Measurements from ENCODE around the gene STEAP4. TPM values are rescaled to one million over a fixed set of nuclear protein-coding genes. Genes with fewer than 3 reads are reported as not detected.

Gene STEAP4
- total and polyA plus RNA-seq, 12 donors, result 0.33 to 338 (median 200) TPM

DNA sequence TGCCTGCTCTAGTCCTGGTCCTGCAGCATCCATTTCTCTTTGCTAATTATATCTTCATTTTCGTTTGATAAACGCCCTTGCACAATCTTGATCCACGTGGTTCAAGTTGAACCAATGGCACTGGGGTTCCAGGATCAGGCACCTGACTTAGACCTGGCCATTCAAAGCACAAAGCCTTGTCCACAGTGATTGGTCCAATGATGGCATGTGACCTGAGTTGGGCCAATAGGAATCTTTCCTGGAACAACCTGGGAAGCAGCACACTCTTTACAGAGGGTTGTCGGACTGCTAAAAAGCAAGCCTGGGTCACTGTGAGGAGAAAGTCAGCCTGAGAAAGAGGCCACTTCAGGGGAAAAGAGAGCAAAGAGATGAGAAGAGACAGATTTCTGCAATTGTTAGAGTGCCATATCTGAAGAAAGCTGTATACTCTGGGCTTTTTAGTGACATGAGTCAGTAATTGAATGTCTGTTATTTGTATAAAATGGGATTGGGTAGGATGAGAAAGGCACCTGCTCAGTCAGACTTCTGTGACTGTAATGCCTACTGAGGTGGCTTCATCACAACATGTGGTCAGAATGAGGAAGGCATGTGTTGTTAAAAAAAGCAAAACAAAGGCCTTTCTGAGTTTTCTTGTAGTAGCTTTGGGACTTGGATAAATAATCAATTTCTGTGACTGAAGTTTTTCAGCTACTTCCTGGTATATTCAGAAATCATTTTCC, 4.4 kb upstream of the STEAP4 start:
- no peaks in the 10 kb centered on the region for H3K36me3 ChIP-seq (replicated peaks in 1 of 2)
- TF ChIP-seq, protein P1, sequence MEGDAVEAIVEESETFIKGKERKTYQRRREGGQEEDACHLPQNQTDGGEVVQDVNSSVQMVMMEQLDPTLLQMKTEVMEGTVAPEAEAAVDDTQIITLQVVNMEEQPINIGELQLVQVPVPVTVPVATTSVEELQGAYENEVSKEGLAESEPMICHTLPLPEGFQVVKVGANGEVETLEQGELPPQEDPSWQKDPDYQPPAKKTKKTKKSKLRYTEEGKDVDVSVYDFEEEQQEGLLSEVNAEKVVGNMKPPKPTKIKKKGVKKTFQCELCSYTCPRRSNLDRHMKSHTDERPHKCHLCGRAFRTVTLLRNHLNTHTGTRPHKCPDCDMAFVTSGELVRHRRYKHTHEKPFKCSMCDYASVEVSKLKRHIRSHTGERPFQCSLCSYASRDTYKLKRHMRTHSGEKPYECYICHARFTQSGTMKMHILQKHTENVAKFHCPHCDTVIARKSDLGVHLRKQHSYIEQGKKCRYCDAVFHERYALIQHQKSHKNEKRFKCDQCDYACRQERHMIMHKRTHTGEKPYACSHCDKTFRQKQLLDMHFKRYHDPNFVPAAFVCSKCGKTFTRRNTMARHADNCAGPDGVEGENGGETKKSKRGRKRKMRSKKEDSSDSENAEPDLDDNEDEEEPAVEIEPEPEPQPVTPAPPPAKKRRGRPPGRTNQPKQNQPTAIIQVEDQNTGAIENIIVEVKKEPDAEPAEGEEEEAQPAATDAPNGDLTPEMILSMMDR (IDR thresholded peaks at IDR 0.05), result no peak
- no peak for TF ChIP-seq POLR2A (IDR thresholded peaks at IDR 0.05)
- intact Hi-C loops (cut with DNase I), result no loop called here
- H3K27ac ChIP-seq, result peak overlapping the region in 4 of 5 donors; percentile 42 to 71 (median 60)
- no peak for DNase-seq
- no peaks in the 10 kb centered on the region for H3K9me3 ChIP-seq (replicated peaks in 1 of 3)
- no peak overlapping the region for H3K4me3 ChIP-seq
- peaks cover 16 to 19% of the 10 kb centered on the region in 2 donors for H3K4me1 ChIP-seq (replicated peaks in 1 of 2)
- WGBS, 4 donors, result 84 to 96% (median 87%) methylated on average over 4 of the region's 4 CpGs
- no peaks in the 10 kb centered on the region for H3K27me3 ChIP-seq

DNA sequence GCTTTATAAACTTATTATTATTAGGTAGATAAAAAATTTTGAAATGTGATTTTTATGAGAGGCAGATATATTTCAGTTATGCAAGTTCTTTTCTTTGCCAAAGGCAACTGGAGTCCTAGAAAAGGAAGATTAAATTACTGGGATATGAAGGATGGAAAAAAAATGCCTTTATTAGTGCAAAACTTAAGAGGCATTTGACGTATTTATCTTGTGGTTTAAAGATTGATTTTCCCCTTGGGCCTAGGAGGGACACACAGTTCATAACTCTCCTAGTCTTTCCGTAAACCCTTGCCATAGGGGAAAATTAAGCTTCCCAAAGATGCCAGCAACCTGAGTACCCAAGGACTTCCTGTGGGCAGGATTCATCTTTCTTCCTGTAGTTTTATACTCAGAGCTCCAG, 3.1 kb upstream of the STEAP4 start:
- H3K27ac ChIP-seq, result peak overlapping the region in 3 of 5 donors; percentile 23 to 62 (median 36)
- WGBS, 4 donors, result 61 to 83% (median 72%) methylated on average over 2 of the region's 2 CpGs
- no peak for DNase-seq
- H3K4me3 ChIP-seq, result no peak overlapping the region
- no peak for TF ChIP-seq POLR2A (IDR thresholded peaks at IDR 0.05)
- TF ChIP-seq, protein P1 (IDR thresholded peaks at IDR 0.05), result no peak
- H3K27me3 ChIP-seq, result no peaks in the 10 kb centered on the region
- H3K9me3 ChIP-seq (replicated peaks in 1 of 3), result no peaks in the 10 kb centered on the region
- peaks cover 16 to 22% of the 10 kb centered on the region in 2 donors for H3K4me1 ChIP-seq (replicated peaks in 1 of 2)
- no peaks in the 10 kb centered on the region for H3K36me3 ChIP-seq (replicated peaks in 1 of 2)
- intact Hi-C loops (cut with DNase I), result no loop called here

DNA sequence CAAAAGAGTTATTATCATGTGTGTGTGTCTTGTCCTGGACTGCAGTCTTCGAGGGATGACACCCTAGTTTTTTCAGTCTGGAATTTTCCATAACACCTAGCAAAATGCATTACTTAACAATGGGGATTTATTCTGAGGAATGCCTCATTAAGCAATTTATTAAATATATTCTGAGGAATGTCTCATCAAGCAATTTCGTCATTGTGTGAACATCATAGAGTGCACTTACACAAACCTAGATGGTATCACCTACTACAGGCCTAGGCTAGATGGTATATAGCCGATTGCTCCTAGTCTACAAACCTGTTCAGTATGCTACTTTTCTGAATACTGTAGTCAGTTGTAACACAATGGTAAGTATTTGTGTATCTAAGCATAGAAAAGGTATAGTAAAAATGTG, 1.1 kb upstream of the STEAP4 start:
- peak overlapping the region in 1 of 5 donors; percentile 67 for H3K27ac ChIP-seq
- H3K4me1 ChIP-seq (replicated peaks in 1 of 2), result peaks cover 16 to 26% of the 10 kb centered on the region in 2 donors
- H3K27me3 ChIP-seq, result no peaks in the 10 kb centered on the region
- 94 to 98% (median 96%) methylated on average over 3 of the region's 3 CpGs for WGBS, 4 donors
- no peaks in the 10 kb centered on the region for H3K36me3 ChIP-seq (replicated peaks in 1 of 2)
- no peak overlapping the region for H3K4me3 ChIP-seq
- H3K9me3 ChIP-seq (replicated peaks in 1 of 3), result no peaks in the 10 kb centered on the region
- intact Hi-C loops (cut with DNase I), result no loop called here
- no peak for DNase-seq
- TF ChIP-seq, protein P1 (IDR thresholded peaks at IDR 0.05), result no peak
- TF ChIP-seq POLR2A (IDR thresholded peaks at IDR 0.05), result no peak

DNA sequence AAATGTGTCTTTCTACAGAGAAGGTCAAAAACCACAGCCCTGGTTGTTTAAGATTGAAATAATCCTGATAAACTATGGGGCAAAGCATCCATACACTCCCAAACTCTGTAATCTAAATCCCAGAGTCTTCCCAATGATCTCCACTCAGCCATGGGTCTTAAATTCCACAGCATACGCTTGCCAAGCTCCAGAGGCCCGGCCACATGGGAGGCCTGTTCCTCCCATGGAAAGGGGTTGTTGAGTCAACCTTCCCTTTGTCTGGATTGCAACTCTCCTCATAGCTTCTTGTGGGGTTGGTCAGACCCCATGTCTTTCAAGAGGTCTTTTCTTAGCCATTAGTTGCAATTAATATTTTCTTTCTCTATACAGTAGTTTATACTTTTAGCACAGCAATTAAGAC, 718 bp upstream of the STEAP4 start:
- H3K4me1 ChIP-seq (replicated peaks in 1 of 2), result peaks cover 12 to 26% of the 10 kb centered on the region in 2 donors
- no peaks in the 10 kb centered on the region for H3K27me3 ChIP-seq
- H3K27ac ChIP-seq, result peak overlapping the region in 3 of 5 donors; percentile 42 to 67 (median 59)
- intact Hi-C loops (cut with DNase I), result no loop called here
- H3K4me3 ChIP-seq, result no peak overlapping the region
- 86 to 97% (median 89%) methylated on average over 2 of the region's 2 CpGs for WGBS, 4 donors
- no peak for TF ChIP-seq POLR2A (IDR thresholded peaks at IDR 0.05)
- TF ChIP-seq, protein P1 (IDR thresholded peaks at IDR 0.05), result no peak
- no peaks in the 10 kb centered on the region for H3K9me3 ChIP-seq (replicated peaks in 1 of 3)
- no peaks in the 10 kb centered on the region for H3K36me3 ChIP-seq (replicated peaks in 1 of 2)
- no peak for DNase-seq
